Measurements from ENCODE around the gene PRKCD. TPM values are rescaled to one million over a fixed set of nuclear protein-coding genes. Genes with fewer than 3 reads are reported as not detected.

The PRKCD gene
- total RNA-seq, 2 experiments from 2014 or later: 17.2 to 18.7 TPM

GRCh38 chr3:53216723-53217122 lies 55.7 kb downstream of the PRKCD start:
- Mint-ChIP-seq H3K9me3 (ENCODE audit: low read depth) (no peaks in the 10 kb centered on the region), H3K4me3 (no peak overlapping the region), H3K27ac (no peak overlapping the region), H3K4me1 (peaks cover 5% of the 10 kb centered on the region), H3K27me3 (peaks cover 6% of the 10 kb centered on the region), H3K36me3 (no peaks in the 10 kb centered on the region)
- DNase-seq (no peak), ATAC-seq (no peak)
- CTCF ChIA-PET: interaction anchor here (2.8 kb wide), 1 partner anchor 21 kb away, joined by 7 read pairs; no protein-coding TSS in a partner anchor

- Mint-ChIP-seq H3K9me3 (ENCODE audit: low read depth) (no peaks in the 10 kb centered on the region), H3K27me3 (peaks cover 6% of the 10 kb centered on the region), H3K4me3 (no peak overlapping the region), H3K4me1 (peaks cover 5% of the 10 kb centered on the region), H3K27ac (no peak overlapping the region), H3K36me3 (no peaks in the 10 kb centered on the region)
- CTCF ChIA-PET: no interaction called here
- DNase-seq (no peak), ATAC-seq (no peak)
Measured at GRCh38 chr3:53217175-53217574, 56.2 kb downstream of the PRKCD start.

- DNase-seq (no peak), ATAC-seq (no peak)
- Mint-ChIP-seq H3K4me1 (peaks cover 5% of the 10 kb centered on the region), H3K27ac (no peak overlapping the region), H3K4me3 (no peak overlapping the region), H3K36me3 (no peaks in the 10 kb centered on the region), H3K27me3 (peaks cover 6% of the 10 kb centered on the region), H3K9me3 (ENCODE audit: low read depth) (no peaks in the 10 kb centered on the region)
- CTCF ChIA-PET: no interaction called here
Measured at GRCh38 chr3:53218131-53218530, 57.1 kb downstream of the PRKCD start.

- no peak overlapping the region for H3K27ac Mint-ChIP-seq
Measured at GRCh38 chr3:53219895-53220483, 59.0 kb downstream of the PRKCD start.

GRCh38 chr3:53221345-53221744 lies 60.3 kb downstream of the PRKCD start:
- CTCF ChIA-PET: interaction anchor here (0.9 to 1.7 kb wide), 5 partner anchors 10 to 129 kb away, joined by 3 to 10 read pairs (median 5); no protein-coding TSS in a partner anchor
- no peak overlapping the region for H3K27ac Mint-ChIP-seq
- DNase-seq: no peak
- no peak for ATAC-seq
- no peaks in the 10 kb centered on the region for H3K27me3 Mint-ChIP-seq
- H3K36me3 Mint-ChIP-seq: peaks cover 4% of the 10 kb centered on the region
- H3K9me3 Mint-ChIP-seq (ENCODE audit: low read depth): no peaks in the 10 kb centered on the region
- peaks cover 5% of the 10 kb centered on the region for H3K4me1 Mint-ChIP-seq
- no peak overlapping the region for H3K4me3 Mint-ChIP-seq

More at GRCh38 chr3:53219895-53220483, 59.0 kb downstream of the PRKCD start:
- H3K9me3 Mint-ChIP-seq (ENCODE audit: low read depth): no peaks in the 10 kb centered on the region
- peaks cover 4% of the 10 kb centered on the region for H3K27me3 Mint-ChIP-seq
- DNase-seq (peak; percentile 90), ATAC-seq (peak; percentile 96)
- H3K4me1 Mint-ChIP-seq: peaks cover 5% of the 10 kb centered on the region
- H3K4me3 Mint-ChIP-seq: no peak overlapping the region
- H3K36me3 Mint-ChIP-seq: no peaks in the 10 kb centered on the region
- CTCF ChIA-PET: interaction anchor here (0.7 to 1.7 kb wide), 21 partner anchors 8 to 130 kb away, joined by 3 to 10 read pairs (median 4); partner anchors contain the start of genes DCP1A and TKT

GRCh38 chr3:53221827-53222182 lies 60.8 kb downstream of the PRKCD start:
- ATAC-seq: no peak
- Mint-ChIP-seq H3K27ac (no peak overlapping the region), H3K4me3 (no peak overlapping the region), H3K9me3 (ENCODE audit: low read depth) (no peaks in the 10 kb centered on the region), H3K4me1 (peaks cover 5% of the 10 kb centered on the region), H3K27me3 (no peaks in the 10 kb centered on the region), H3K36me3 (peaks cover 7% of the 10 kb centered on the region)
- no peak for DNase-seq
- CTCF ChIA-PET: interaction anchor here (0.9 to 1.7 kb wide), 3 partner anchors 13 to 65 kb away, joined by 3 to 5 read pairs (median 4); no protein-coding TSS in a partner anchor

GRCh38 chr3:53222183-53222901 lies 61.3 kb downstream of the PRKCD start:
- DNase-seq: no peak
- H3K36me3 Mint-ChIP-seq: peaks cover 9% of the 10 kb centered on the region
- H3K9me3 Mint-ChIP-seq (ENCODE audit: low read depth): no peaks in the 10 kb centered on the region
- no peak for ATAC-seq
- no peak overlapping the region for H3K4me3 Mint-ChIP-seq
- H3K27ac Mint-ChIP-seq: no peak overlapping the region
- no peaks in the 10 kb centered on the region for H3K27me3 Mint-ChIP-seq
- H3K4me1 Mint-ChIP-seq: peaks cover 5% of the 10 kb centered on the region
- CTCF ChIA-PET: interaction anchor here (1.7 kb wide), 1 partner anchor 26 kb away, joined by 4 read pairs; no protein-coding TSS in a partner anchor

GRCh38 chr3:53223025-53223424 lies 62.0 kb downstream of the PRKCD start:
- H3K27me3 Mint-ChIP-seq: no peaks in the 10 kb centered on the region
- DNase-seq: no peak
- ATAC-seq: no peak
- peaks cover 5% of the 10 kb centered on the region for H3K4me1 Mint-ChIP-seq
- no peaks in the 10 kb centered on the region for H3K9me3 Mint-ChIP-seq (ENCODE audit: low read depth)
- H3K27ac Mint-ChIP-seq: no peak overlapping the region
- CTCF ChIA-PET: interaction anchor here (1.2 to 1.7 kb wide), 2 partner anchors 13 to 27 kb away, joined by 3 to 4 read pairs; no protein-coding TSS in a partner anchor
- H3K36me3 Mint-ChIP-seq: peaks cover 10% of the 10 kb centered on the region
- no peak overlapping the region for H3K4me3 Mint-ChIP-seq

GRCh38 chr3:53223541-53223966 lies 62.5 kb downstream of the PRKCD start:
- DNase-seq (no peak), ATAC-seq (no peak)
- H3K9me3 Mint-ChIP-seq (ENCODE audit: low read depth): no peaks in the 10 kb centered on the region
- CTCF ChIA-PET: interaction anchor here (1.1 to 1.7 kb wide), 3 partner anchors 13 to 125 kb away, joined by 3 to 4 read pairs (median 3); no protein-coding TSS in a partner anchor
- H3K4me1 Mint-ChIP-seq: peaks cover 5% of the 10 kb centered on the region
- H3K27me3 Mint-ChIP-seq: no peaks in the 10 kb centered on the region
- H3K4me3 Mint-ChIP-seq: no peak overlapping the region
- H3K36me3 Mint-ChIP-seq: peaks cover 14% of the 10 kb centered on the region
- no peak overlapping the region for H3K27ac Mint-ChIP-seq

GRCh38 chr3:53224026-53224425 lies 63.0 kb downstream of the PRKCD start:
- Mint-ChIP-seq H3K27ac (no peak overlapping the region), H3K4me3 (no peak overlapping the region), H3K36me3 (peaks cover 17% of the 10 kb centered on the region), H3K27me3 (no peaks in the 10 kb centered on the region), H3K9me3 (ENCODE audit: low read depth) (no peaks in the 10 kb centered on the region), H3K4me1 (peaks cover 5% of the 10 kb centered on the region)
- DNase-seq (no peak), ATAC-seq (no peak)
- CTCF ChIA-PET: interaction anchor here (1.1 to 1.2 kb wide), 2 partner anchors 12 to 125 kb away, joined by 3 read pairs; no protein-coding TSS in a partner anchor

GRCh38 chr3:53224536-53224935 lies 63.5 kb downstream of the PRKCD start:
- no peak overlapping the region for H3K27ac Mint-ChIP-seq
- DNase-seq (no peak), ATAC-seq (no peak)
- peaks cover 5% of the 10 kb centered on the region for H3K4me1 Mint-ChIP-seq
- H3K9me3 Mint-ChIP-seq (ENCODE audit: low read depth): no peaks in the 10 kb centered on the region
- CTCF ChIA-PET: interaction anchor here (1.1 kb wide), 1 partner anchor 124 kb away, joined by 3 read pairs; no protein-coding TSS in a partner anchor
- no peak overlapping the region for H3K4me3 Mint-ChIP-seq
- peaks cover 21% of the 10 kb centered on the region for H3K36me3 Mint-ChIP-seq
- H3K27me3 Mint-ChIP-seq: no peaks in the 10 kb centered on the region

- CTCF ChIA-PET: no interaction called here
- ATAC-seq: no peak
Measured at GRCh38 chr3:53225181-53225580, 64.2 kb downstream of the PRKCD start.

GRCh38 chr3:53225651-53226050 lies 64.6 kb downstream of the PRKCD start:
- H3K9me3 Mint-ChIP-seq (ENCODE audit: low read depth): no peaks in the 10 kb centered on the region
- CTCF ChIA-PET: no interaction called here
- H3K27ac Mint-ChIP-seq: no peak overlapping the region
- H3K27me3 Mint-ChIP-seq: no peaks in the 10 kb centered on the region
- DNase-seq (no peak), ATAC-seq (no peak)
- H3K4me3 Mint-ChIP-seq: no peak overlapping the region
- peaks cover 24% of the 10 kb centered on the region for H3K36me3 Mint-ChIP-seq
- H3K4me1 Mint-ChIP-seq: peaks cover 2% of the 10 kb centered on the region

More at GRCh38 chr3:53225181-53225580, 64.2 kb downstream of the PRKCD start:
- H3K36me3 Mint-ChIP-seq: peaks cover 23% of the 10 kb centered on the region
- no peak for DNase-seq
- no peak overlapping the region for H3K27ac Mint-ChIP-seq
- no peaks in the 10 kb centered on the region for H3K9me3 Mint-ChIP-seq (ENCODE audit: low read depth)
- H3K27me3 Mint-ChIP-seq: no peaks in the 10 kb centered on the region
- H3K4me1 Mint-ChIP-seq: peaks cover 2% of the 10 kb centered on the region
- H3K4me3 Mint-ChIP-seq: no peak overlapping the region
